ENCODE results near the gene ELL3.
"Not testable (repeated sequence)": the region's sequence is repeated elsewhere in the genome, so short reads cannot be mapped to it uniquely, and the experiment has no call there.

ELL3 gene

GRCh38 chr15:43791993-43792760, 15.4 kb upstream of the ELL3 start, which contains the start of gene SERF2:
TSS of gene SERF2 (plus strand) at chr15:43792320. CDS start at chr15:43792377, 57 bp downstream.
- peak; percentile 94 for DNase-seq

GRCh38 chr15:43789409-43789808, 12.6 kb upstream of the ELL3 start:
- DNase-seq: no peak

GRCh38 chr15:43779016-43779415, 2.2 kb upstream of the ELL3 start:
- DNase-seq: no peak

DNA sequence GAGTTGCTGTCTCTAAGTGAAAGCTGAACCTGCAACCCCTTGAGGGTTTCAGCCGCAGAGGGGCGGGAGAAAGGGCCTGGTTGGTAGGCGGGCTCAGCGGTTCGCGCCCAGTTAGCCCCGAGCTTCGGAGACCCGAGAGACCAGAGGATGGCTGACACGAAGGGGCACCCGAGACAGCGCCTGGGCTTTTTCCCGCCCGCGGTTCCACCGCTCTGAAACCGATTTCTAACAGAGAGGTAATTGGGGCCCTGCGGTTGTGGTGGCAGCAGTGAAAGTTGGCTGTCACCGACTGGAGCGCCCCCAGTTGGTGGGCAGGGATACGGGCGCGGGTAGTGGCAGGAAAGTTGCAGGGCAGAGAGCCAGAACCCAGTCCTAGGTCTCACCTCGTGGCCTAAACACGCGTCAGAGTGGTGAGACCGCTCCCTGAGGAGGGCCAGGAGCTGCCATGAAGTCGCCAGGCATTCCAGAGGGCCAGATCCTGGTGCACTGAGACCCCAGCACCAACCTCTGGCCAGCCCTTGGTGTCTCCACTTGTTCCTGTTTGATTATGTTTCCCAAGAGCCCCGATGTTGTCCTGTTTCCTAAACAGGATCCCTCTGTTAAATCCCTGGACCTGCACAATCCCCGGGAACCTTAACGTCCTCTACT, 625 bp upstream of the ELL3 start:
- DNase-seq: peak; percentile 87

DNA sequence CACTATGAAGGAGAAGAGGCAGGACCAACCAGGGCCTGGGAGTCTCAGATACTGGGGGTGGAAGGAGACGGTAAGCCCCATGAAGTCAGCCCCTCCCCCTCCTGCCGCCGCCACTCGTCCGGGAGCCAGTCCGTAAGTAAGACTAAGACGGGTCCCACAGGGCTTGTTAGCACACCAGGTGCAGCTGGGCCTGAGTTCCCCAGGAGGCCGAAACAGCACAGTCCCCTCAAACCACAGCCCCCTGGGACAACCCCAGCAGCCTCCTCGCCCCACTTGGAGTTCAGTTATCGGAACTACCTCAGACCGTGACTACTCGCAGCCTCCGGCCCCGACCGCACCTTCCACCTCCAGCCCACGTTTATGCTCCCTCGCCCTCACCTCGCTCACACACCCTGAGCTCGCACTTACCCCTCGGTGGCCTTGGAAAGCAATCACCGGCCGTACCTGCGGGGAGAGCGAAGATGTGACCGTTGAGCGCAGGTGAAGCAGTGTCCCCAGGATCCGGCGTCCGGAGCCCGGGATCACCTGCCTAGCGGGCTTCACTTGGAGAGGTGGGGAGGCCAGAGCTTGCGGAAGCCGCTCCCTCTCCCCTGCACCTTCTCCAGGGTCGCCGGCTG, 557 bp downstream of the ELL3 start:
- no peak for DNase-seq

DNA sequence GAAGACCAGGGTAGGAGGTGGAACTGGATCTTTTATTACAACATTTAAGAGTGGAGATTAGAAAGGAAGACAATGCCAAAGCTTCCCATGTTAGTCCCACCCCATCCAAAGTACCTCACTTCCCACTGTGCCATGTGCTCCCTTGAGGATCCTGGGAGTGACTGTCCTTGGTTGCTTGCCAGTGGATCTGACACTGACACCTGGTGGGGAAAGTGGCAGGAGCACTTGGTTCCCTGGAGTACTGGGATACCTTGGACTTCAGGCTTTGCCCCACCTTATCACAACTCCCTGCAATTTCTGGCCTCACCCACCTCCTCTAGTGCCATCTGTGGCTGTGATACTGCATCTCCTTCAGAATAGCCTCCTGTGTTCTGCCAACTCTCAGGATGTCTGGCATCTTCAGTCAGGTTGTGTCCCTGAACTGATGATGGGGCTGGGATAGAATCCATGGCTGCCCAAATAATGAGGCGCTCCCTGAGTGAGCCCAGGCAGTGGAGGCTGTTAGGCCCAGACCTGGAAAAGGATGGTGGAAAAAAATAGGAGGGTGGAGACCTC, 1.3 kb downstream of the ELL3 start:
- peak; percentile 43 for DNase-seq

DNA sequence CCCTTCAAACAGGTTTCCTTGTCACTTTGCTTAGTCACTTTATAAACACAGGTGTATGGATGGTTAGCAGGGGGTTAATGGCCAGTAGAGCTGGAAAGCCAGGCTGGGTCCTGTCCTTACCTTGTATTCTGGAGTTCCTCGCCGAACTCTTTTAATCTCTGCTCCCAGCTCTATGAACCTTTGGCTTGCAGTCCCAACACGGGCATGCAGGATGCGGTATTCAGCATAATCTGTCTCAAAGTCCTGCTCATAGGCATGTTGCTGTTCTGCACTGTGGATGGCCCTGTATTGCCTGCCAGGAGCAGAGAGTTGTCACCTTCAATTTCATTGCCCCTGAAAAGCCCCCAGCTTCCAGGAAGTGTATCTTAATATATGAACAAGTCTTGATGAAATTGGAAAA, 2.7 kb downstream of the ELL3 start:
- DNase-seq: no peak

- DNase-seq: no peak
Measured at GRCh38 chr15:43772624-43773023, 4.1 kb downstream of the ELL3 start.

DNA sequence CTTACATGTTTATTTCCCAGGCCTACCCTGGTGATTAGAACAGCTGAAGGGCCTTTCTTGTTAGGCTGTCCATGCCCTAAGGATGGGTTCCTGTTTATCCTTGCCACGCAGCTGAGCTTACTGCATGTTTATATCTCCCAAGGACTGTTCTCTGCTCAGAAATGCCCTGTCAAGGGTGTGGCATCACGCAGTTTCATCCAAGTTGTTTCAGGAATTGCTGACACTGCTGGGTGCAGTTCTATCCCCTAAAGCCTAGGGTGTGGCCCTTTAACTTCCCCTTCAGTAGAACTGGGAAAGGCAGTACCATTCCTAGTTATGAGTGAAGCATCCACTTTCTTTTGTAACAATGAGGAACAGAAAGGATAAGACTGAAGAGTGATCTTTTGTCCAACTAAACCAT, 5.0 kb downstream of the ELL3 start:
- no peak for DNase-seq

DNA sequence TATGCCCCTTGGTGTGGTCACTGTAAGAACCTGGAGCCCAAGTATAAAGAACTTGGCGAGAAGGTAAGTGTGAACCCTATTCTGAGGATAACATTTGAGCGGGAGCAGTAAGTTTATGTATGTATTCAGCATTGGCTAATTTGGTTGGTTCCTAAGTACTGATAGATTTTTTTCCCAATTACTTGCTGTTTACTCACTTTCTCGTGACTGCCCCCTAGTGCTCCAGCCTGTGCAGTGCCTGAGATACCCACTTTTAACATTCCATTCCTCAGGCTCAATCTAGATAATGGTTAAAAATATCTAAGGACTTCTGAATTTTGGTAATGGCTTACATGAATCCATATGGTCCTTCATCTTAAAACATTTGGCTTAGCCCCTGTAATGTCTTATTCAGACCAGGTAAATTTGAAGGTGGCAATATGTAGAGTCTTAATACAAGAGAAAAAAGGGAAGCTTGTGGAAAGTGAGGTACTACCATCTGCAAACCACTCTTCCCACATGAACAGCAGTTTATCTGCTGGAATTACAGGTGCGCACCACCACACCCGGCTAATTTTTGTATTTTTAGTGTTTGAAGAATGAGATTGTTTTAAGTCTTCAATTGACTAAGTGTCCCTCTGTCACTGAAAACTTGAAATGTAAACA, 7.1 kb downstream of the ELL3 start:
- peak; percentile 41 for DNase-seq

DNA sequence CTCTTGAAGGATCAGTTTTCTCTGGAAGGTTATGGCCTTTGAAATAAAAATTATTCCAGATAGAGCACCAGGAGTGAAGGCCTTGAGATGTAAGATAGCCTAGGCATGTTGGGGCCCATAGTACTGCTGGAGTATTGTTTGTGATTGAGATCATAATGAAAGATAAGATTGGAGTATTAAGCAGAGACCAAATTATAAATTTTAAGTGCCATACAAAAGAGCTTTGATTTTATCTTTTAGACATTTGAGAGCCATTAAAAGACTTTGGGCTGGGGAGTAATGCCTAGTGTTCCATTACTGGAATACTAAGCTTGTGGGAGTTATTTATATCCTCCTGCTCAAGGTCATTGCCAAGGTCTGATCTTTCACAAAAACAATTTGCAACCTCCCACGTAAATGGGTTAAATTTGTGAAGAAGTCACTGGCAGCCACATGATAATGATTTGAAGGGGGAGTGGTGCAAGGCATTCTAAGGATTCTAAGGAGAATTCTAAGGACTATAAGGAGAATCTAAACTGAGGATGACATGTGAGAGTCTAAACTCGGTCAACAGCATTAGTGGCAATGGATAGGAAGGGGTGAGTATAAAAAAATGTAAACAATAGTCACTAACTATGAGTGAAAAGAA, 12.8 kb downstream of the ELL3 start:
- no peak for DNase-seq

- no peak for DNase-seq
Measured at GRCh38 chr15:43762824-43763223, 13.9 kb downstream of the ELL3 start.

GRCh38 chr15:43751885-43752284, 24.9 kb downstream of the ELL3 start:
- no peak for DNase-seq

DNA sequence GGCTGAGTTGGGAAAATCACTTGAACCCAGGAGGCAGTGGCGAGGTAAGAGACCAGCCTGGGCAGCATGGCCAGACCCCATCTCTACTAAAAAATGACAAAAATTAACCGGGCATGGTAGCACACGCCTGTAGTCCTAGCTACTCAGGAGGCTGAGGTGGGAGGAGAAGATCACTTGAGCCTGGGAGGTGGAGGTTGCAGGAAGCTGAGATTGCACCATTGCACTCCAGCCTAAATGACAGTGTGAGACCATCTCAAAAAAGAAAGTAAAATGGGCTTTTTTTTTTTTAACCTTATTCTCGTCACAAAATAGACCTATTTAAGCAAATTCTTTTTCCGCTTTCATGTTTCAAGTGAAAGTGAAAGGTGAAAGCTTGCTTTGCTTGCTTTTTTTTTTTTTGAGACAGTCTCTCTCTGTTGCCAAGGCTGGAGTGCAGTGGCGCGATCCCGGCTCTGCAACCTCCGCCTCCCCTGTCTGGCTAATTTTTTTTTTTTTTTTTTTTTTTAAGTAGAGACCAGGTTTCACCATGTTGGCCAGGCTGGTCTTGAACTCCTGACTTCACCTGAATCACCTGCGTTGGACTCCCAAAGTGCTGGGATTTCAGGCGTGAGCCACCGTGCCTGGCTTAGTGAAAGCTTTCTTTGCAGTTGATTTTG, 26.9 kb downstream of the ELL3 start:
- DNase-seq: no peak

GRCh38 chr15:43748376-43748775, 28.4 kb downstream of the ELL3 start:
- DNase-seq: no peak

GRCh38 chr15:43746903-43747309, 29.9 kb downstream of the ELL3 start:
- DNase-seq: not testable (repeated sequence)

- DNase-seq: peak; percentile 27
Measured at GRCh38 chr15:43746245-43746902, 30.4 kb downstream of the ELL3 start, which contains the start of gene PDIA3. TSS of gene PDIA3 (plus strand) at chr15:43746438. CDS start at chr15:43746540, 102 bp downstream.

GRCh38 chr15:43735416-43735815, 41.4 kb downstream of the ELL3 start:
- DNase-seq: no peak

DNA sequence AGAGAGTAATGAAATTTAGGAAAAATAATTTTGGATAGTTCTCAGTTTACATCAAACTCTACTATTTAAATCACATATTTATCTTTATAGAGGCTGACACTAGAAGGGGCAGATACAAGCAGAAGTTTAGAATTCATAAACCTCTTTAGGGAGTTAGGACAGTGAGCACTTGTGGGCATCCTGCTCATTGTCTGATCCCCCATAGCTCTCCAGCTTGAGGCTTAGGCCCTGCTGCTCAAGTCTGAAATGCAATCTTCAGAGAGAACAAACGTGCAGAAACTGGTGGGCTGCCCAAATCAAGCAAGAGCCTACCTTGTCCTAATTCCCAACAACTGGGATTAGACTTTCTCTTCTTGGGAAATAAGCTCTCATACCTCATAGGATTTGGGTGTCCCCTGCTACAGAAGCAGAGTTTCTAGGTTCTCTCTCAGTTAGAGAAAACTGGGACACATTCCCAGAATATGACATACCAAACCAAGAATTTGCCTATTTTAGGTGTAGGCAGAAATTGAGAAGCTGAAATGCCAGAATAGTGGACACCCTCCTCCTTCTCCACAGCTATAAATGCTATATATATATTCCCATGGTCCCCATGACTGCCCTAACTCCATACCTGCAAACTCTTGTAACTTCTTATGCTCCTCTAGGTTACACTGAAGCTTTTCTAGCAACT, 48.6 kb downstream of the ELL3 start:
- not testable (repeated sequence) for DNase-seq

DNA sequence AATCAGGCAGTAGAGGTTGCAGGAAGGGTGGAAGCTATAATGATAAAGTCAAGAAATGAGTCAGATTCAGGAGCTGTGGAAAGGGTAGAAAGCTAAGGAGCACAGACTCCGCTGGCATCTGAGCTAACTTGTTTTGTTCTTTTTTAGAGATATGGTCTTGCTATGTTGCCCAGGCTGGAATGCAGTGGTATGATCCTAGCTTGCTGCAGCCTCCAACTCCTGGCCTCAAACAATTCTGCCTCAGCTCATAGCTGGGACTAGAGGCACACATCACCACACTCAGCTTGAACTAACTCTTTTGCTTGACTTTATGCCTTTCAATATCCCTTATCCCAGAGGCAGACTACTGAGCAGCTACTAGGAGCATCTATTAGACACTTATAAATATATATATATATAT, 50.5 kb downstream of the ELL3 start:
- not testable (repeated sequence) for DNase-seq

- no peak for DNase-seq
Measured at GRCh38 chr15:43723151-43723550, 53.6 kb downstream of the ELL3 start.

Measured in NCI-H1694 treated with DMSO at 0.1 percent for 48 hours (cell line).